GM19455 (cell line): ENCODE measurements around the gene ALDH3A2.

ENCODE experiments used
- ATAC-seq: cut with Tn5 transposase; IDR thresholded peaks from one replicate; pipeline ENCODE4 v1.9.1; 2021; ENCODE audit not compliant: unreplicated experiment

Gene ALDH3A2

GRCh38 chr17:19648475-19649273 lies at the start of gene ALDH3A2:
TSS of gene ALDH3A2 (plus strand) at chr17:19648751. CDS start at chr17:19648972, 221 bp downstream.
- ATAC-seq, result peak; percentile 92

- no peak for ATAC-seq
Observed at GRCh38 chr17:19610311-19610710, 38.2 kb upstream of the ALDH3A2 start.

- no peak for ATAC-seq
Observed at GRCh38 chr17:19610879-19611278, 37.7 kb upstream of the ALDH3A2 start.

GRCh38 chr17:19613979-19614378 lies 34.6 kb upstream of the ALDH3A2 start:
- no peak for ATAC-seq

- ATAC-seq, result no peak
Observed at GRCh38 chr17:19614900-19615299, 33.7 kb upstream of the ALDH3A2 start.

- no peak for ATAC-seq
Observed at GRCh38 chr17:19618015-19618414, 30.5 kb upstream of the ALDH3A2 start.

- no peak for ATAC-seq
Observed at GRCh38 chr17:19619705-19620325, 28.7 kb upstream of the ALDH3A2 start.

- no peak for ATAC-seq
Observed at GRCh38 chr17:19621697-19622096, 26.9 kb upstream of the ALDH3A2 start.

GRCh38 chr17:19626079-19626478 lies 22.5 kb upstream of the ALDH3A2 start:
- ATAC-seq, result no peak

- no peak for ATAC-seq
Observed at GRCh38 chr17:19629449-19629848, 19.1 kb upstream of the ALDH3A2 start.

GRCh38 chr17:19630035-19630434 lies 18.5 kb upstream of the ALDH3A2 start:
- ATAC-seq, result no peak

GRCh38 chr17:19630661-19631060 lies 17.9 kb upstream of the ALDH3A2 start:
- no peak for ATAC-seq

- ATAC-seq, result no peak
Observed at GRCh38 chr17:19631905-19632304, 16.6 kb upstream of the ALDH3A2 start.

GRCh38 chr17:19641687-19642372 lies 6.7 kb upstream of the ALDH3A2 start:
- ATAC-seq, result no peak

GRCh38 chr17:19642373-19642893 lies 6.1 kb upstream of the ALDH3A2 start:
- ATAC-seq, result no peak

- ATAC-seq, result no peak
Observed at GRCh38 chr17:19644493-19645210, 3.9 kb upstream of the ALDH3A2 start.

- no peak for ATAC-seq
Observed at GRCh38 chr17:19645734-19646201, 2.8 kb upstream of the ALDH3A2 start.

GRCh38 chr17:19646788-19647696 lies 1.5 kb upstream of the ALDH3A2 start:
- ATAC-seq, result no peak

- peak; percentile 38 for ATAC-seq
Observed at GRCh38 chr17:19647697-19648474, 665 bp upstream of the ALDH3A2 start.
